HEK293T (cell line): ENCODE data around the gene CDHR4.

Experiments
- CTCF ChIA-PET: fragments of 350-600 bp; formaldehyde crosslinking; extraction: SDS; loops from one replicate; lab custom pipeline; 2021; ENCODE audit warnings: antibody characterized with exemption, inconsistent platforms; lab: Yijun Ruan, JAX
- POLR2A ChIA-PET: fragments of 350-600 bp; formaldehyde crosslinking; extraction: SDS; loops from one replicate; lab custom pipeline; 2020; ENCODE audit warnings: antibody characterized with exemption, inconsistent platforms; lab: Yijun Ruan, JAX
- DNase-seq: peaks from one replicate; pipeline ENCODE4 v3.0.0; 2012; ENCODE audit warnings: mixed read lengths; ENCODE audit errors: extremely low spot score
- ARNT ChIP-seq: fragments of 450-650 bp; IDR thresholded peaks from 2 replicates; pipeline ENCODE4 v1.6.1; 2017; ENCODE audit warnings: mild to moderate bottlenecking
- BHLHE40 ChIP-seq: fragments of 450-650 bp; IDR thresholded peaks from 2 replicates; pipeline ENCODE4 v1.6.1; 2016; ENCODE audit warnings: mild to moderate bottlenecking, moderate library complexity, borderline replicate concordance
- CTBP1 ChIP-seq: fragments of 450-650 bp; IDR thresholded peaks from 2 replicates; pipeline ENCODE4 v1.6.1; 2016; ENCODE audit warnings: borderline replicate concordance
- ELF4 ChIP-seq: fragments of 450-650 bp; IDR thresholded peaks from 2 replicates; pipeline ENCODE4 v1.6.1; 2017; ENCODE audit warnings: antibody characterized with exemption
- FOXA1 ChIP-seq: fragments of 450-650 bp; IDR thresholded peaks from 2 replicates; pipeline ENCODE4 v1.6.1; 2016; ENCODE audit warnings: mild to moderate bottlenecking
- FOXK2 ChIP-seq: fragments of 450-650 bp; IDR thresholded peaks from 2 replicates; pipeline ENCODE4 v1.6.1; 2016; ENCODE audit warnings: mild to moderate bottlenecking
- FOXM1 ChIP-seq: fragments of 450-650 bp; IDR thresholded peaks from 2 replicates; pipeline ENCODE4 v1.6.1; 2017; ENCODE audit warnings: mild to moderate bottlenecking, borderline replicate concordance
- HDGF ChIP-seq: fragments of 450-650 bp; IDR thresholded peaks from 2 replicates; pipeline ENCODE4 v1.6.1; 2017; ENCODE audit warnings: antibody characterized with exemption, borderline replicate concordance
- L3MBTL2 ChIP-seq: fragments of 450-650 bp; conservative IDR thresholded peaks from 2 replicates; pipeline ENCODE4 v1.6.1; 2016; ENCODE audit warnings: mild to moderate bottlenecking
- LEF1 ChIP-seq: fragments of 450-650 bp; IDR thresholded peaks from 2 replicates; pipeline ENCODE4 v1.6.1; 2017; ENCODE audit warnings: mild to moderate bottlenecking, borderline replicate concordance
- NFRKB ChIP-seq: fragments of 450-650 bp; IDR thresholded peaks from 2 replicates; pipeline ENCODE4 v1.6.1; 2016; ENCODE audit warnings: mild to moderate bottlenecking, moderate library complexity
- SP1 ChIP-seq: fragments of 450-650 bp; IDR thresholded peaks from 2 replicates; pipeline ENCODE4 v1.6.1; 2017
- SUZ12 ChIP-seq: fragments of 450-650 bp; IDR thresholded peaks from 2 replicates; pipeline ENCODE4 v1.6.1; 2016; ENCODE audit warnings: mild to moderate bottlenecking
- TARDBP ChIP-seq: fragments of 450-650 bp; IDR thresholded peaks from 2 replicates; pipeline ENCODE4 v1.6.1; 2016
- ZNF384 ChIP-seq: fragments of 450-650 bp; IDR thresholded peaks from 2 replicates; pipeline ENCODE4 v1.6.1; 2016
- TF ChIP-seq, protein P1 (sequence below): fragments of 450-650 bp; IDR thresholded peaks from 2 replicates; pipeline ENCODE4 v1.6.1; 2016

The CDHR4 gene

DNA sequence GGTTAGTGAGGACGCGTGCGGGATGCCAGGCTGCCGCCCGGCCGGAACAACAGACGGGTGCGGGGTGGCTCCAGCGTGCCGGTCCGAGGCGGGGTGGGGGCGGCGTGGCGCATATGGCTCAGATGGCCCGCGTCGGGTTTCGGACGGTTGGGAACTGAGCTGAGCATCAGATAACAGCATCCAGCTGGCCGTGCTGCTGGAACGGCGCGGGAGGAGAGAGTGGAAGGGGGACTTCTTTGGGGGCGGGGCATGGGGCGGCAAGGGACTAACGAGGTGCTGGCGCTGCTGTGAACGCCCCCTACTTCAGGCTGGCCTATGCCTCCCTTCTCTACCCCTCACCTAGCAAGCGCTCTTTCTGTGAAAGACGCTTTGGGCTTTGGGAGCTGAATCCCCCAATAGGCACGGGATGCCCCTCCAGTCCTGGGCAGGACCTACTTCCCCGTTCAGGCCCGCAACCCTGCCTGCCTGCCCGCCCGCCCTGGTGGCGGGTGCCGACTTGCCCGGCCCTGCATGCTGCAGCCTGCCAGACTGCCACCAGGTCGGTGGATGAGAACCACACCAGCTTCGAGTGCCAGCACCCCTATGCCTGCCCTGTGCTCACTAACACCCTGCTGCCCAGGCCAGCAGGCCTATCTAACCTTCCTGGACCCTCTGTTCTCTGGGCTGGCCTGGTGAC, 3.9 kb upstream of the CDHR4 start:
- ChIA-PET POLR2A (interaction anchor here (0.9 to 3.9 kb wide), 5 partner anchors 9 to 38 kb away, joined by 4 to 18 read pairs (median 6); partner anchors contain the start of genes IP6K1 and UBA7), CTCF (interaction anchor here (0.7 to 2.5 kb wide), 4 partner anchors 8 to 264 kb away, joined by 3 to 18 read pairs (median 6); no protein-coding TSS in a partner anchor)
- no peak for DNase-seq
- TF ChIP-seq LEF1 = no peak
- TF ChIP-seq L3MBTL2 = no peak
- TF ChIP-seq SP1 = no peak
- TF ChIP-seq CTBP1 = no peak
- TF ChIP-seq FOXM1 = no peak
- TF ChIP-seq ARNT = no peak
- no peak for TF ChIP-seq SUZ12
- no peak for TF ChIP-seq TARDBP
- TF ChIP-seq, protein P1, sequence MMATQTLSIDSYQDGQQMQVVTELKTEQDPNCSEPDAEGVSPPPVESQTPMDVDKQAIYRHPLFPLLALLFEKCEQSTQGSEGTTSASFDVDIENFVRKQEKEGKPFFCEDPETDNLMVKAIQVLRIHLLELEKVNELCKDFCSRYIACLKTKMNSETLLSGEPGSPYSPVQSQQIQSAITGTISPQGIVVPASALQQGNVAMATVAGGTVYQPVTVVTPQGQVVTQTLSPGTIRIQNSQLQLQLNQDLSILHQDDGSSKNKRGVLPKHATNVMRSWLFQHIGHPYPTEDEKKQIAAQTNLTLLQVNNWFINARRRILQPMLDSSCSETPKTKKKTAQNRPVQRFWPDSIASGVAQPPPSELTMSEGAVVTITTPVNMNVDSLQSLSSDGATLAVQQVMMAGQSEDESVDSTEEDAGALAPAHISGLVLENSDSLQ = no peak

DNA sequence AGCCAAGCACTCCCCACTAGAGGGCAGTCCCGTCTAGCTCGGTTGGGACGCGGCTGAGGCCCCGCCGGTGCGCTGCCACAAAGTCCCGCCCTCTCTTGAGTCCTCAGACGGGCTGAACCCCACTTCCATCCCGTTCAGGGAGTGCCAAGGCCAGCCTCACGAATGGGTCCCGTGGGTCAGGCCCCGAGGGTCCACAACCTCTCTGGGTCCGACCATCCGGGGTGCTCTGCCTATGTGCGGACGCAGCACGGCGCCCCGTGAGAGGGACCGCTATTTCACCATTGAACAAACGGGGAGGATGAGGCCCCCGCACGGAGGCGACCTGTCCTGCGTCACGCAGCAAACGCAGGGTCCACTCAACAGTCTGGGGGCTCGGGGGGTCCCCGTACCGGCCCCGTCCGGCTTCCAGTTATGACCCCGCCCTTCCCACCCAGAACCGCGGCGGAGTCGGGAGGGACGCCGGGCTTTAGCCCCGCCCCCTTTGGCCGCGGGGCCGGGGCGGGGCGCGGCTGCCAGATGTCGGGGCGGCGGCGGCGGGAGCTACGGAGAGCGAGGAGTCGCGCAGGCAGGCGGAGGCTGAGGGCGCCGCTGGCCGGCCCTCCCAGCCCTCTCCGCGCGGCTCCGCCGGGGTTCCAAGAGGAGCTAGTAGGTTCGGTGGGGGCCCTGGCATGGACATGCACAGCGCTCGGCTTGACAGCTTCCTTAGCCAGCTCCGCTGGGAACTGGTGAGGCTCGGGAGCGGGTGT, 3.2 kb upstream of the CDHR4 start, which contains the start of gene INKA1:
Gene INKA1, plus strand, starts transcription at position 543 of the 746 bp plus-strand sequence. Its CDS starts 132 bp downstream, at position 675.
- CTCF ChIA-PET = interaction anchor here (0.5 to 2.5 kb wide), 9 partner anchors 11 to 740 kb away, joined by 3 to 18 read pairs (median 3); no protein-coding TSS in a partner anchor
- TF ChIP-seq SUZ12 (no peak), NFRKB (no peak), L3MBTL2 (peak; percentile 32; the same call in 1 of the 2 replicates), FOXA1 (no peak), FOXM1 (no peak)
- TF ChIP-seq, protein P1 = no peak
- POLR2A ChIA-PET = interaction anchor here (0.9 to 3.9 kb wide), 7 partner anchors 9 to 126 kb away, joined by 4 to 18 read pairs (median 5); partner anchors contain the start of genes IP6K1 and UBA7
- DNase-seq = peak; percentile 88

DNA sequence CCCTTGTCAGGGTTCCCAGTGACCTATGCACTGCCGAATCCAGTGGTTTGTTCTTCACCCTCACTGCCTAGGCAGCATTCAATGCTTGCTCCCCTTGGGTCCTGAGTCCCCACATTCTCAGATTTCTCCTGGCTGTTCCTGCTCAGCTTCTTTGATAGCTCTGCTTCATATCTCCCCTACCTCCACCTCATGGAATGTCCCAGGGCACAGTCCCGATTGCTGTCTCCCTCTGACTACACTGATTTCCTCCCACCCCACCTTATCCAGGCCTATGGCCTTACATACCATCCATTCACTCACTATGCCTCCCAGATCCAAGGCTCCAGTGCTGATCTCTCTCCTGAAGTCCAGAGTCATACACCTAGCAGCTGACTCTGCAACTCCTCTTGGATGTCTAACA, 1.5 kb upstream of the CDHR4 start:
- no peak for DNase-seq
- ChIA-PET POLR2A (no interaction called here), CTCF (interaction anchor here (1.4 kb wide), 1 partner anchor 100 kb away, joined by 4 read pairs; no protein-coding TSS in a partner anchor)
- TF ChIP-seq FOXM1 (no peak), BHLHE40 (no peak), SUZ12 (no peak), NFRKB (no peak), ZNF384 (no peak), L3MBTL2 (no peak), HDGF (no peak), FOXK2 (no peak), SP1 (no peak), CTBP1 (no peak), LEF1 (no peak), ARNT (no peak)
- TF ChIP-seq, protein P1 = no peak

DNA sequence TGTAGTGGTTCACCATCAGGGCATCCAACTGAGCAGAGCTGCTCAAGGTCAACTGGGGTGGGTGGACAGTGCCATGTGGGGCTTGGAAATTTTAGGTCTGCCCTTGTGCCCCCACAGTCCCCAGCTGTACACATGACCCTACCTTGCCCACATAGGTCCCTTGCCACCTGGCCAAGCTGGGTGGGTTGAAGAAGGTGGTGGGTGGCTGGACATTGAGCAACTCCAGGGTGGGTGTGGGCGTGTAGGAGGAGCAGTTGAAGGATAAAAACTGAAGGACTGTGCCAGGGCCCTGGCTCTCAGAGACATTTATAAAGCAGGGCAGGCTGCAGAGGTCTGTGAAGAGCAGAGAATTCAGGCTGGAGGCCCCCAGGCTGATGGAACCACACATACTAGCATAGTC, 568 bp downstream of the CDHR4 start:
- TF ChIP-seq, protein P1 = no peak
- TF ChIP-seq NFRKB = no peak
- no peak for TF ChIP-seq ELF4
- no peak for TF ChIP-seq L3MBTL2
- no peak for TF ChIP-seq SP1
- TF ChIP-seq BHLHE40 = no peak
- TF ChIP-seq CTBP1 = no peak
- no peak for DNase-seq
- ChIA-PET POLR2A (interaction anchor here (1.3 to 2.6 kb wide), 2 partner anchors 11 to 13 kb away, joined by 3 to 8 read pairs; partner anchors contain the start of gene IP6K1), CTCF (no interaction called here)

DNA sequence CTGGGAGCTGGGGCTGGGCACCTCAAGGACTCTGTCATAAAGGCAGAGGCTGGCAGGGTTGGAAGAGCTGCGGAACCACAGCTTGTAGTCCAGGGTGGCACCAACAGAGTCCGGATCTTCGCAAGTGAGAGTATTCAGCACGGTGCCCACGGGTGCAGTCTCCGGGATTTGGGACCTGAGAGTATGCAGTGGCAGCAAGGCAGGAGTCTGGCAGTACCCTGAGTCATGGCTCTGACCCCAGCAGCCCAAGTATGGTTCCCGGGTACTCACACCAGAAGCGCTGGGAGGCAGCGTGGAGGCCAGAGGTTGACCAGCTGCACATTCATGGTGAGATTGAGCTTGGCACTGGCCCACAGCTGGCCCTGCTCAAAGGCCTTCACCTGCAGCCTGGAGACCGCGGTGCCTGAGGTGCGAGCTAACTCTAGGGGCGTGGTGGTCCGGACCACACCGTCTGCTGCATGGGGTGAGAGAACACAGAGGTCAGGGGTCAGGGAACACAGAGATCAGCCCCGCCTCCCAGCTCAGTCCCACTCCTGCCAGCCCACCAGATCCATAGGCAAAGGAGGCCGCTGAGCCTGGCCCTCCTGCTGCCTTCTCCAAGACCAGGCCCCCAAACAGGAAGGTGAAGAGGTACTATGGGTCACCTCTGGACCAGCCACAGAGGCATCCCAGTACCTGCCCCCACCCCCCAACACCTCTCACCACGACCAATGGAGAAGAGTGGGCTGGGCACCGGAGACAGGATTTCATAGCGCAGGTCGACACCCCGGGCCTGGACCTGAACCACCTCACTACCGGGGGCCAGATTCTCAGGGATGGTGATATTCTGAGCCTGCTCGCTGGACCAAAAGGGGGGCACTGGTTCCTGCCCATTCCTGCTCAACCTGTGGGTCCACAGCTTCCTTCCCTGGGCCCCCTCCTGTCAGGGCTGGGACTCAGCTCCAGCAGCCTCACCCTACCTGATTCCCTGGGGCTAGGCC, 4.5 kb downstream of the CDHR4 start:
- CTCF ChIA-PET = interaction anchor here (1.1 kb wide), 1 partner anchor 8 kb away, joined by 3 read pairs; no protein-coding TSS in a partner anchor
- no peak for DNase-seq
- TF ChIP-seq NFRKB = no peak
- no peak for TF ChIP-seq ELF4
- TF ChIP-seq SP1 = no peak
- TF ChIP-seq TARDBP = no peak
- TF ChIP-seq CTBP1 = no peak
- no peak for TF ChIP-seq FOXM1
- no peak for TF ChIP-seq FOXK2
- no peak for TF ChIP-seq L3MBTL2
- no peak for TF ChIP-seq ARNT
- no peak for TF ChIP-seq SUZ12
- no peak for TF ChIP-seq BHLHE40
- no peak for TF ChIP-seq ZNF384
- no peak for TF ChIP-seq LEF1
- TF ChIP-seq, protein P1 = no peak
- TF ChIP-seq FOXA1 = no peak
- TF ChIP-seq HDGF = no peak
- POLR2A ChIA-PET = interaction anchor here (1.6 kb wide), 1 partner anchor 9 kb away, joined by 11 read pairs; the partner anchor contains the start of gene IP6K1
